Neural cell (in vitro differentiated cells): ENCODE results near the gene OTUD3.

ENCODE experiments used
- CTCF ChIP-seq: fragments of 450-650 bp; IDR thresholded peaks from 2 replicates; pipeline ENCODE4 v1.5.1; 2014; ENCODE audit warnings: antibody characterized with exemption, mild to moderate bottlenecking, moderate library complexity; ENCODE audit not compliant: poor library complexity, severe bottlenecking
- EP300 ChIP-seq: fragments of 450-650 bp; conservative IDR thresholded peaks from 2 replicates; pipeline ENCODE4 v1.6.1; 2014; ENCODE audit warnings: antibody characterized with exemption, mild to moderate bottlenecking, moderate library complexity; ENCODE audit not compliant: poor library complexity, severe bottlenecking
- POLR2AphosphoS5 ChIP-seq: IDR thresholded peaks from 2 replicates; pipeline ENCODE4 v1.6.1; 2012
- REST ChIP-seq: IDR thresholded peaks from 2 replicates; pipeline ENCODE4 v1.6.1; 2012; ENCODE audit warnings: borderline replicate concordance

DNA sequence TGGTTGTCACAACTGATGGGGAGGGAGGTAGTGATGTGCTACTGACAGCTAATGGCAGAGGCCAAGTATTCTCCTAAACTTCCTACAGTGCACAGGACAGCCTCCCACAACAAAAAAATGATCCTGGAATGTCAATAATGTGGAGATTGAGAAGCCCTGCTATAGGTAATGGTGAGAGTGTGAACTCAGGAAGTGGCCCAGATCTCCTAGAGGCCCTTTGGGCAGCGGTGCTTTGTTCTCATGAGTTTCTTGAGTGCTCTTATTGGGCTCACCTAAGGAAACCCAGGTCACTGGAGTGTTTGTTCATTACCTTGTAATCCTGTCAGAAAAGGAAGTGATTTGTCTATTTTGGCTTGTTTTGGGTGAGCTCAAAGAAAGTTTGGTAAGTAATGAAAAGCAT, 5.9 kb downstream of the OTUD3 start:
- TF ChIP-seq POLR2AphosphoS5: no peak
- no peak for TF ChIP-seq CTCF
- no peak for TF ChIP-seq EP300
- no peak for TF ChIP-seq REST
